Omental fat pad (tissue), 4 donors: Measurements from ENCODE around the gene PTPRF. TPM values are rescaled to one million over a fixed set of nuclear protein-coding genes. Genes with fewer than 3 reads are reported as not detected.

Source experiments
- ATAC-seq: fragments of 150-250 bp; one replicate; pipeline ENCODE4 v1.9.1; 2016; ENCODE audit warnings: mild to moderate bottlenecking, moderate library complexity; ENCODE audit not compliant: low FRiP score
- DNase-seq: peaks from one replicate; pipeline ENCODE4 v3.0.0-alpha.2; 2019; ENCODE audit warnings: low spot score
- total RNA-seq, 4 donors: library from RNA; depleted of rRNA; stranded (reverse); fragments of >200 nt; gene quantifications; one replicate each; pipeline ENCODE4 v1.1.0, GENCODE V29; 2016
- TF ChIP-seq, protein P1 (sequence below), 3 donors: fragments of 450-650 bp; IDR thresholded peaks; one replicate each; pipeline ENCODE4 v1.5.1; 2016 to 2017; ENCODE audit warnings: antibody characterized with exemption in 3 of 3, mild to moderate bottlenecking in 3 of 3, moderate library complexity in 2 of 3

Gene PTPRF
- total RNA-seq, 4 donors from 2014 or later, result 79.1 to 176 (median 139) TPM

DNA sequence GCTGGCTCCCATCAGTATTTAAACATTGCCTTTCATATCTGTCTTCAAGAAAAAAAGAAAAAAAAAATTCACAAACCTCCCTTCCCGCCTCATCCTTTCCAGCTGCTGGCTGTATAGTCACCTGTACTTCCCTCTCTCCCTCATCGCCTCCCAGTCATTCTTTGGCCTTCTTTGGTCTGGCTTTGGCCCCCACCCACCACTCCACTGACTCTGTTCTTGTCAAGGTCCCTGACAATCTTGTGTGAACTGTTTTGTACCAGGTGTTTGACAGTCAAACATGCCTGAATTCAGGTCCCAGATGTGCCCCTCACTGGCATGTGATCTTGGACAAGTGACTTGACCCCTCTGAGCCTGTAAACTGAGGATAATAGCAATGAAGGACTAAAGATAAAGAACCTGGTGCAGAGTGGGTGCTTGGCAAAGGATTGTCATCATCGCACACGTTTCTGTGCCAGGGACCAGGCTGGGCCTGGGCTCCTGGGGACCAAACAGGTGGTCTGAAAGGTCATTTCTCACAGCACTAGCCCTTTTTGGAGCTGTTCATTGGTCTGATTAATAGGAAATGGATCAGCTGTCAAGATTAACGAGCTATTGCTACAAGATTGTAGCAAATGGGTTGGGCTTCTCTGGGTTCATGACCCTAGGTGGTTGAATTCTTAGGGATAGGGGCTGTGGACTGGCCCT is 21.5 kb downstream of the PTPRF start:
- TF ChIP-seq, protein P1, sequence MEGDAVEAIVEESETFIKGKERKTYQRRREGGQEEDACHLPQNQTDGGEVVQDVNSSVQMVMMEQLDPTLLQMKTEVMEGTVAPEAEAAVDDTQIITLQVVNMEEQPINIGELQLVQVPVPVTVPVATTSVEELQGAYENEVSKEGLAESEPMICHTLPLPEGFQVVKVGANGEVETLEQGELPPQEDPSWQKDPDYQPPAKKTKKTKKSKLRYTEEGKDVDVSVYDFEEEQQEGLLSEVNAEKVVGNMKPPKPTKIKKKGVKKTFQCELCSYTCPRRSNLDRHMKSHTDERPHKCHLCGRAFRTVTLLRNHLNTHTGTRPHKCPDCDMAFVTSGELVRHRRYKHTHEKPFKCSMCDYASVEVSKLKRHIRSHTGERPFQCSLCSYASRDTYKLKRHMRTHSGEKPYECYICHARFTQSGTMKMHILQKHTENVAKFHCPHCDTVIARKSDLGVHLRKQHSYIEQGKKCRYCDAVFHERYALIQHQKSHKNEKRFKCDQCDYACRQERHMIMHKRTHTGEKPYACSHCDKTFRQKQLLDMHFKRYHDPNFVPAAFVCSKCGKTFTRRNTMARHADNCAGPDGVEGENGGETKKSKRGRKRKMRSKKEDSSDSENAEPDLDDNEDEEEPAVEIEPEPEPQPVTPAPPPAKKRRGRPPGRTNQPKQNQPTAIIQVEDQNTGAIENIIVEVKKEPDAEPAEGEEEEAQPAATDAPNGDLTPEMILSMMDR (IDR thresholded peaks at IDR 0.05), result no peak
- no peak for ATAC-seq
- no peak for DNase-seq

DNA sequence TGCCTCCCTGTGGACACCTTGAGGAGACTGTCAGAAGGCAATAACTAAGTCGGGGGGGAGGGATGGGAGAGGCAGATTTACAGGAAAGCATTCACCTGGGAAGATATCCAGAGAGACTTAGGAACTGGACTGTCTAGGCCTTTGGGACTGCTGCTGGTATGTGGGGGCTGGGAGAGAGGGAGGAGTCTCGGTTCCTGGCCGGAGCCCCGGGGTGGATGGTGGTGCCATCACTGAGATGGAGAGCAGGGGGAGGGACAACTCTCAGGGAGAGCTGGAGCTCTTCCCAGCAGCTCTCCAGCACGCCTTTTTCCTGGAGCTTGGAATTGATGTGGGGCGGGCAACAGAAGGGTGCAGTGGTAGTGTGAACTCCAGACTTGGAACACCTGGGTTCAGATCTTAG is 22.1 kb downstream of the PTPRF start:
- ATAC-seq (peak; percentile 66), DNase-seq (no peak)
- TF ChIP-seq, protein P1 (IDR thresholded peaks at IDR 0.05), result no peak

DNA sequence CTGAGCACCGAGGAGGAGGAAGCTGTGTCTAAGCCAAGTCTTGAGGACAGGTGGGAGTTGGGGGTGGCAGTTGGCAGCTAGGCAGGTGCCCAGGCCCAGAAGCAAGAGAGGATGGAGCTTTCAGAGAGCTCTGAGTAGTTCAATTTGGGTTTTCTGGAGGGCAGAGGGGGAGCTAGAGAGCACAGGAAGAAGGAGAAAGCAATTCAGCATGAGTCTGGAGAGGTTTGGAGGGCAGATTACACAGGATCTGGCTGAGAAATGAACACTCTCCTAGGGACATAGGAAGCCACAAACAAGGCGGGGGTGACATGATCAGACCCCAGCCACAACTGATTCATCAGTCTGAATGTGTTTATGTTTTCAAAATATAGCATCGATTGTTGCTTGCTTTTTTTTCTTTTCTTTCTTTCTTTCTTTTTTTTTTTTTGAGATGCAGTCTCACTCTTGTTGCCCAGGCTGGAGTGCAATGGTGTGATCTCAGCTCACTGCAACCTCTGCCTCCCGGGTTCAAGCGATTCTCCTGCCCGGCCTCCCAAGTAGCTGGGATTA is 23.8 kb downstream of the PTPRF start:
- ATAC-seq (no peak), DNase-seq (no peak)
- TF ChIP-seq, protein P1 (IDR thresholded peaks at IDR 0.05), result no peak

DNA sequence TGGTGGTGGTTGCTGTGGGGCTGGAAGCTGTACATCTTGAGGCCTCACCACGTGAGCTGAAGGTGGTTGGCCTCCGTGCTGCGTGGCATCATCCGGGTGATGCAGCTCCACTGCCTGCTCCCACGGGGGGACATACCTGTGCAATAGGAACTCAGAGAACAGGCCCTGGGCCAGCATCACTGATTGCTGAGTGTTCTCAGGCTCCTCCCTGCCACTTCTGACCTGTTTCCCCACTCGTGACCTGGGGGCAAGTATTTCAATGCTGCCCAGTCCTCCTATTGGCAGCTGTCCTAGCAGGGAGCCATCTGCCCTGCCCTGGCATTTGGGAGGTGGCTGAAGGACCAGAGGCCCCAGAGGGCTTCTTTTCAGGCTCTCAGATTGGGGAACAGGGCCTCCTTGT is 26.1 kb downstream of the PTPRF start:
- no peak for ATAC-seq
- TF ChIP-seq, protein P1 (IDR thresholded peaks at IDR 0.05), result no peak

DNA sequence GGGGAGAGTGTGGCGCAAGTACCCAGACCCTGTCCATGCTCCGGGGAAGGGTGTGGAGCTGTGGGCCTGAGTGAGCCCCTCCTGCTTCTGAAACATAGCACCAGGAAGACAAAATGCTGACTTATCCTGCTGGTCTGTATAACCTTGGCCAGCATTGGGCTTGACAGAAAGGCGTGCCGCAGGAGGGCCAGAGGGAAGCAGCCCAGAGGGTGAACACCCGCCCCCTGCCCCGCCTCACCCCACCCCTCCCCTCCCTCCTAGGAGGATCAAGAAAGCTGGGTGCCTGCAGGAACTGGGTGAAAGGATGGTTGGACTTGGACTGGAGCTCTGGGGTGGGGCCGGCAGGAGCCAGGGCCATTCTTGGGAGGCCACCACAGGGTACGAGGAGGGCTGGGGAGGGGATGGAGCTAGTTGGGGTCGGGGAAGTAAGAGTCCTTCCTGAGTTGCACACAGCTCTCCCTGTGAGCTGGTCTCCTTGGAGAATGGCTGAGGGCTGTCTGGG is 27.1 kb downstream of the PTPRF start:
- peak; percentile 60 for ATAC-seq

More for the DNA sequence above, 26.1 kb downstream of the PTPRF start:
- DNase-seq, result no peak

DNA sequence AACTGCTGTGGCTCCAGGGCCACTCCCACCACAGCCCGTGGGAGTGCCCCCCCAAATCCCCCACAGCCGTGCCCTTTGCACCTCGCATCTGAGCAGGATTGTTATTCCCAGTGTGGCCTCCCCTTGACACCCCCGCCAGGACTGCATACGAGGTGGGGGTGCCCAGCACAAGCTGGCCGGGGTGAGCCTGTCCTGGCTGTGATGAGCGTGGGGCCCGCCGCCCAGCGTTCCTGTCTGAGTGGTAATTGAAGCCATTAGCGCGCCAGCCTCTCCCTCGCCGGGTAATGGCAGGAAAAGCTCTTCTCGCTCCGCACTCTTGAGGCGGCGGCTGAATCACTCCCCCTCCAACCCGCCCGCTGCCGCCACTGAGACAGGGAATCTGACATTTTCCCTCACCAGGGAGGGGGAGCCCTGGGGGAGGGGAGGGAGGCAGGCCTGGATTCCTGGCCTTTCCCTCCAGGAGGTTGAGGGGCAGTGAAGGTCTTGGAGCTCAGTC is 27.7 kb downstream of the PTPRF start:
- ATAC-seq, result peak; percentile 57
- TF ChIP-seq, protein P1 (IDR thresholded peaks at IDR 0.05), result no peak
- DNase-seq, result no peak

More for the DNA sequence above, 27.1 kb downstream of the PTPRF start:
- TF ChIP-seq, protein P1 (IDR thresholded peaks at IDR 0.05), result no peak
- DNase-seq, result no peak
